ENCODE results near the gene DYNC1I2.

- TF ChIP-seq CTCF (conservative IDR thresholded peaks at IDR 0.05; ENCODE audit: low read depth, low read length) (no peak), CEBPB (IDR thresholded peaks at IDR 0.05; ENCODE audit: low read depth, low read length) (no peak), CHD1 (IDR thresholded peaks at IDR 0.05; ENCODE audit: low read depth, low read length) (no peak), POLR2A (IDR thresholded peaks at IDR 0.05; ENCODE audit: low read depth, low read length) (no peak), MAFK (IDR thresholded peaks at IDR 0.05; ENCODE audit: low read depth, low read length) (no peak), USF2 (IDR thresholded peaks at IDR 0.05; ENCODE audit: low read depth, low read length) (no peak), RCOR1 (IDR thresholded peaks at IDR 0.05; ENCODE audit: insufficient replicate concordance, low read length) (no peak), RAD21 (IDR thresholded peaks at IDR 0.05; ENCODE audit: low read length) (no peak), ELK1 (IDR thresholded peaks at IDR 0.05; ENCODE audit: borderline replicate concordance, low read depth, low read length) (no peak), MAZ (IDR thresholded peaks at IDR 0.05; ENCODE audit: borderline replicate concordance, low read depth, low read length) (no peak), BHLHE40 (IDR thresholded peaks at IDR 0.05; ENCODE audit: low read depth, low read length) (no peak), FOS (IDR thresholded peaks at IDR 0.05; ENCODE audit: low read depth, low read length) (no peak), RFX5 (IDR thresholded peaks at IDR 0.05; ENCODE audit: low read depth, low read length) (no peak), MXI1 (IDR thresholded peaks at IDR 0.05; ENCODE audit: borderline replicate concordance, low read depth, low read length) (no peak)
Measured at GRCh38 chr2:171772373-171772772, 85.1 kb downstream of the DYNC1I2 start.
